Caco-2 (cell line): ENCODE measurements around the gene MARCHF10. TPM values are rescaled to one million over a fixed set of nuclear protein-coding genes. Genes with fewer than 3 reads are reported as not detected.

Experiments
- BruUV-seq: library from RNA; stranded (reverse); fragments of 400-500 nt; replicated peaks from 2 replicates; lab custom pipeline; 2021; lab: Mats Ljungman, UMichigan
- CTCF ChIA-PET: fragments of 300-600 bp; sonication (Branson Sonifier 250); formaldehyde crosslinking; loops from one replicate; lab custom pipeline; 2022; ENCODE audit warnings: antibody characterized with exemption; lab: Charles Lee
- POLR2A ChIA-PET: fragments of 300-600 bp; sonication (Branson Sonifier 250); formaldehyde crosslinking; loops from one replicate; lab custom pipeline; 2022; ENCODE audit warnings: antibody characterized with exemption; lab: Charles Lee
- DNase-seq, 2 experiments: peaks; one replicate each; pipeline versions ENCODE4 v3.0.0 to v3.0.0-alpha.2; 2020 to 2022
- H3K27me3 ChIP-seq: replicated peaks from 2 replicates; pipeline ENCODE4 v1.6.0; 2011; ENCODE audit warnings: low read length; ENCODE audit not compliant: control insufficient read depth, insufficient read depth
- H3K36me3 ChIP-seq: 2 replicates; pipeline ENCODE4 v1.5.1; 2011; ENCODE audit warnings: low read length; ENCODE audit not compliant: control insufficient read depth, insufficient read depth
- H3K4me1 ChIP-seq: fragments of 250-450 bp; sonication (Bioruptor Pico); 2 replicates; pipeline ENCODE4 v1.5.1; 2020; ENCODE audit warnings: mild to moderate bottlenecking
- H3K4me3 ChIP-seq: 2 replicates; pipeline ENCODE4 v1.5.1; 2011; ENCODE audit warnings: low read depth, mild to moderate bottlenecking, control low read depth, low read length
- H3K9me3 ChIP-seq: fragments of 250-450 bp; sonication (Bioruptor Pico); 2 replicates; pipeline ENCODE4 v1.5.1; 2020; ENCODE audit warnings: mild to moderate bottlenecking, moderate library complexity
- H3K27ac Mint-ChIP-seq: one replicate; pipeline ENCODE4 v1.8.0; 2022; ENCODE audit warnings: mixed read lengths; ENCODE audit not compliant: unreplicated experiment
- H3K27me3 Mint-ChIP-seq: one replicate; pipeline ENCODE4 v1.8.0; 2022; ENCODE audit warnings: mixed read lengths; ENCODE audit not compliant: insufficient read depth, unreplicated experiment
- H3K36me3 Mint-ChIP-seq: one replicate; pipeline ENCODE4 v1.8.0; 2022; ENCODE audit warnings: mild to moderate bottlenecking, mixed read lengths; ENCODE audit not compliant: insufficient read depth, unreplicated experiment
- H3K4me1 Mint-ChIP-seq: one replicate; pipeline ENCODE4 v1.8.0; 2022; ENCODE audit warnings: low read depth, mixed read lengths; ENCODE audit not compliant: unreplicated experiment
- H3K4me3 Mint-ChIP-seq: one replicate; pipeline ENCODE4 v1.8.0; 2022; ENCODE audit warnings: mild to moderate bottlenecking, moderate library complexity, mixed read lengths; ENCODE audit not compliant: unreplicated experiment
- H3K9me3 Mint-ChIP-seq: one replicate; pipeline ENCODE4 v1.8.0; 2022; ENCODE audit warnings: mixed read lengths; ENCODE audit not compliant: unreplicated experiment
- CTCF ChIP-seq, 2 experiments: fragments of 200-600 bp in 1 of 2; IDR thresholded peaks; 1 replicate in 1 of 2; 2 replicates in 1 of 2; pipeline versions ENCODE4 v1.5.1 to v1.8.0; 2011 to 2022; ENCODE audit warnings: antibody characterized with exemption in 1 of 2, control low read depth in 1 of 2, inconsistent platforms in 1 of 2, low read depth in 1 of 2, low read length in 1 of 2, mild to moderate bottlenecking in 1 of 2, moderate library complexity in 1 of 2; ENCODE audit not compliant: insufficient read depth in 1 of 2, severe bottlenecking in 1 of 2, unreplicated experiment in 1 of 2
- intact Hi-C: fragments of 100-400 bp; cut with micrococcal nuclease; formaldehyde crosslinking; loops from one replicate; pipeline ENCODE4 v1.10.0; 2022; ENCODE audit not compliant: unreplicated experiment
- total RNA-seq: library from RNA; stranded (reverse); gene quantifications from 2 replicates; pipeline ENCODE4 v1.2.3, GENCODE V29; 2022

The MARCHF10 gene
- total RNA-seq, 1 experiment from 2014 or later: not detected

DNA sequence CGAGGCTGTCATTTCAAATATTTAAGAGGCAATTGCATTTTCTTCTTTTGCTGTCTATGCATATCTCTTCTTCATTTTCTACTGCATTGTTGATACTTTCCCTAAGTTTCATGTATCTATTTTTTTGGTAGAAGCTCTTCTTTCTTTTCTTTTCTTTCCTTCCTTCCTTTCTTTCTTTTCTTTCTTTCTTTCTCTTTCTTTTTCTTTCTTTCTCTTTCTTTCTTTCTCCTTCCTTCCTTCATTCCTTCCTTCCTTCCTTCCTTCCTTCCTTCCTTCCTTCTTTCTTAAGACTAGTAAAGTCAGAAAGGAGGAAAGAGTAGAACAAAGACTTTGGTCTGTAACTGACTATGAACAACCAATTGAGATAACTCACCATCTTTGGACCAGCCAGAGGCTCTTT is 146.8 kb downstream of the MARCHF10 start:
- no peaks in the 10 kb centered on the region for H3K27me3 ChIP-seq
- Mint-ChIP-seq H3K9me3 (peaks cover 17% of the 10 kb centered on the region), H3K27ac (no peak overlapping the region), H3K27me3 (peaks cover 25% of the 10 kb centered on the region), H3K4me3 (no peak overlapping the region), H3K36me3 (no peaks in the 10 kb centered on the region), H3K4me1 (no peaks in the 10 kb centered on the region)
- H3K4me3 ChIP-seq: no peak overlapping the region
- no peaks in the 10 kb centered on the region for H3K4me1 ChIP-seq
- no peaks in the 10 kb centered on the region for H3K36me3 ChIP-seq
- H3K9me3 ChIP-seq: peaks cover 12% of the 10 kb centered on the region; the same call in 1 of the 2 replicates
- intact Hi-C loops: no loop called here
- no peak for TF ChIP-seq CTCF (IDR thresholded peaks at IDR 0.05; ENCODE audit: insufficient read depth in 1 of 2, low read depth in 1 of 2, low read length in 1 of 2, severe bottlenecking in 1 of 2, unreplicated experiment in 1 of 2)
- no peak for DNase-seq
- CTCF ChIA-PET: no interaction called here
- POLR2A ChIA-PET: no interaction called here
- no TSS peak for BruUV-seq

DNA sequence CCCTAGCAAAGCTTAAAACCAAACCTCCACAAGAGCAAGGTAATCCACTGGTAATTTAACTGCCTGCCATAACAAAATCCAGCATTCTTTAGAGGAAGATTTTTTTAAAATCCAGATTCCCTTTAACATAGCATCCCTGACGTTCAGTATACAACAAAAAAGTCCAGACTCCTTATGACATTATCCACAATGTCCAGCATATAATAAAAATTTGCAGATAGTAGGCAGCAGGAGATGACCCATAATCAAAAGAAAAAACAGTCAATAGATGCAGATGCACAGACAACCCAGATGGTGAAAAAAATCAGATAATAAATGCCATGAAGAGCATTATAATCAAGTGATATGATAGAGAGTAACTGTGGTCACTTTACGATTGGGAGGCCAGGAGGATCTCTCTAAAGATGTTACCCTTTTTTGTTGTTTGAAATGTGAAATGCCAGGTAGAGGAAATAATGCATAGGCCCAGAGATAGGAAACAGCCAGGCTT is 147.4 kb downstream of the MARCHF10 start:
- Histone ChIP-seq H3K27me3 (no peaks in the 10 kb centered on the region), H3K4me3 (no peak overlapping the region), H3K36me3 (no peaks in the 10 kb centered on the region), H3K4me1 (no peaks in the 10 kb centered on the region), H3K9me3 (peaks cover 12% of the 10 kb centered on the region; the same call in 1 of the 2 replicates)
- ChIA-PET CTCF (no interaction called here), POLR2A (no interaction called here)
- intact Hi-C loops: no loop called here
- no peak for DNase-seq
- Mint-ChIP-seq H3K27me3 (peaks cover 25% of the 10 kb centered on the region), H3K36me3 (no peaks in the 10 kb centered on the region), H3K4me3 (no peak overlapping the region), H3K4me1 (no peaks in the 10 kb centered on the region), H3K27ac (no peak overlapping the region), H3K9me3 (peaks cover 17% of the 10 kb centered on the region)
- BruUV-seq: no TSS peak
- no peak for TF ChIP-seq CTCF (IDR thresholded peaks at IDR 0.05; ENCODE audit: insufficient read depth in 1 of 2, low read depth in 1 of 2, low read length in 1 of 2, severe bottlenecking in 1 of 2, unreplicated experiment in 1 of 2)

DNA sequence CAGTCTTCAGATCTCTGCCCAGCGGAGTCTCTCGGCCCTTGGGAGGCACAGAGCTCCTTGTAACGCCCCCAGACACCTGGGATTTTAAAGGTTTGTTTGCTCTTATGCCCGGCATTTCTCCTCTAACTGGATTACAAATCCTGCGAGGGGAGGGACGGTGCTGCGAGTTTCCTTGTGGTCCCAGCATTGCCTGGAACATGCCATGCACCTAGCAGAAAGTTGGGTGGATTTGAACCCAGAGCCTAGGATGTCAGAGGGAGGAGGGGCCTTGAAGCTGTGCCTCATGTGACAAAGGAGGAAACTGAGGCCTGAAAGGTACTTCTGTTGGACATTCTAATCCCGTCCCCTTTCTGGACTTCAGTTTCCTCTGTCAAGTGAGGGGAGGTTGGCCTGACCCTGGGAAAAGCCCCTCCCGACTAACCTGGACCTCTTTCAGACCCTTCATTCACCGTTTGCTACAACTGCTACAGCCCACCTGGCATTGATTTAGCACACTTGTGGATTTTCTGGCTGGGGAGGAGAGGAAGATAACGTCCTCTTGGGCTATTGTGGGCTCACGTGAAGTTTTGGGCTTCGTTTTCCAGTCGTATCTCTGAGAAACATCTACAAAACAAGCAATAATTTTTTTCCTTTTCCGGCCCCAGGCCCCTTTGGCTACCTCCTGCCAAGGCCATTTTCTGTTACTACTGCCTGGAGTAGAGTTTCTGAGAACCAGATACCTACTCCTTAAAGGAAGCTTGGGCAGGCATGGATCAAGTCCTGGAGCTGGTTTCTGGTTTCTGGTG is 149.8 kb downstream of the MARCHF10 start:
- Mint-ChIP-seq H3K4me1 (peaks cover 9% of the 10 kb centered on the region), H3K4me3 (no peak overlapping the region), H3K36me3 (no peaks in the 10 kb centered on the region), H3K27me3 (peaks cover 21% of the 10 kb centered on the region), H3K9me3 (peaks cover 17% of the 10 kb centered on the region), H3K27ac (no peak overlapping the region)
- no peak for TF ChIP-seq CTCF (IDR thresholded peaks at IDR 0.05; ENCODE audit: insufficient read depth in 1 of 2, low read depth in 1 of 2, low read length in 1 of 2, severe bottlenecking in 1 of 2, unreplicated experiment in 1 of 2)
- ChIA-PET POLR2A (no interaction called here), CTCF (no interaction called here)
- Histone ChIP-seq H3K9me3 (peaks cover 12% of the 10 kb centered on the region; the same call in 1 of the 2 replicates), H3K36me3 (no peaks in the 10 kb centered on the region), H3K4me3 (no peak overlapping the region), H3K4me1 (0 out of 2 replicates have a peak, but pooled peaks cover 4% of the 10 kb centered on the region), H3K27me3 (no peaks in the 10 kb centered on the region)
- BruUV-seq: no TSS peak
- DNase-seq: no peak
- intact Hi-C loops: no loop called here
